GM21786 (cell line): ENCODE data around the gene MAPK13.
"Not testable (repeated sequence)": the region's sequence is repeated elsewhere in the genome, so short reads cannot be mapped to it uniquely, and the experiment has no call there.

ENCODE experiments used
- ATAC-seq: cut with Tn5 transposase; IDR thresholded peaks from one replicate; pipeline ENCODE4 v1.9.1; 2021; ENCODE audit not compliant: unreplicated experiment

Gene MAPK13

DNA sequence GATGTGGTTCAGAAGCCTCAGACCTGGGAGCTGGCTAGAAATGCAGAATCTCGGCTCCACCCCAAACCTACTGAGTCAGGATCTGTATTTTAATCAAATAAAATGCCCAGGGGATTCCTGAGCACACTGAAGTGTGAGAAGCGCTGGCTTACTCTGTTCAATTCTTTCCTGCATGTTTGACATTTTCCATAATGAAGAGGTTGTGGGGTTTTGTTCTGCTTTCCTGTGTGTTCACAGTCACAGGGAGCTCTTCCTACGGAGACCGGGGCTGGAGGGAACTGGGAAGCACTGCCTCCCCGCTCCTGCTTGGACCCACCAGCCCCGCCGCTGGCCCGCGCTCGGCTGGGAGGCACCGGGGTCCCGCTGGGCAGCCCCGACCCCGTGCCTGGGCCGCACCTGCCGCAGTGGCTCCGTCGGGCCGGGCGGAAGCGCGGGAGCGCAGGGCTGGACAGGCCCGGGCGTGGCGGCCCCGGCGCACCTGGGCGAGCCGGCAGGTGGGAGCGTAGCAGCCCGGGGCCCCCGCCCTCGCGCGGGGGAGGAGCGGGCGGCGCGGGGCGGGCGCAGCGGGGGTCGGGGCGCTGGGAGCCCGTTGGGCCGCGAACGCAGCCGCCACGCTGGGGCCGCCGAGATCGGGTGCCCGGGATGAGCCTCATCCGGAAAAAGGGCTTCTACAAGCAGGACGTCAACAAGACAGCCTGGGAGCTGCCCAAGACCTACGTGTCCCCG, at the start of gene MAPK13:
MAPK13 (plus strand) TSS at position 573 of the 726 bp plus-strand sequence; CDS start at position 643, 70 bp downstream.
- ATAC-seq = no peak

DNA sequence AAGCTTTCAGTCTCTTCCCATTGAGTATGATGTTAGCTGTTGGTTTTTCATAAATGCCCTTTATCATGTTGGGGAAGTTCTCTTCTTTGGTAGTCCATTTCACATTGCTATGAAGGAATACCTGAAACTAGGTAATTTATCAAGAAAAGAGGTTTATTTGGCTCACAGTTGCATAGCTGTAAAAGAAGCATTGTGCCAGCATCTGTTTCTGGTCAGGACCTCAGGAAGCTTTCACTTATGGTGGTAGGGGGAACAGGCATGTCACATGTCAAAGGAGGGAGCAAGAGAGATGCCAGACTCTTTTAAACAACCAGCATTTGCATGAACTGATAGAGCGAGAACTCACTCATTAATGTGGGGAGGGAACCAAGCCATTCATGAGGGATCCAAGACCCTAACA, 48.0 kb upstream of the MAPK13 start:
- ATAC-seq = no peak

DNA sequence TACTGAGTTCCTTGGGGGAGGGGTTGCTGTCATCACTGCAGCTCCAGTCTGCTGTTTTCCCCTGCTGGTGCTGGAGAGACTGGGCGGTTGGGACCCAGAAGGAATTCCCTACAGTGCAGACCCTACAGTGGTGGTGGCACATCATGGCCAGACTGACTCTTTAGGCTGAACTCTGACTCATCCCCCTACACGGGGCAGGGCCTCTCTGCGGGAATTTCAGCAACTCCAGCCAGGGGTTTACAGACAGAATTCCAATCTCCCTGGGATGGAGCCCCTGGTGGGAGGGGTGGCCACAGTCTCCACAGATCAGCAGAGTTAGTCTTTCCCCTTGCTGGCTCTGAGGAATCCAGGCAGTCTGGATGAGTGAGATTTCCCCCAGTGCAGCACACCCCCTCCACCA, 46.9 kb upstream of the MAPK13 start:
- ATAC-seq = no peak

DNA sequence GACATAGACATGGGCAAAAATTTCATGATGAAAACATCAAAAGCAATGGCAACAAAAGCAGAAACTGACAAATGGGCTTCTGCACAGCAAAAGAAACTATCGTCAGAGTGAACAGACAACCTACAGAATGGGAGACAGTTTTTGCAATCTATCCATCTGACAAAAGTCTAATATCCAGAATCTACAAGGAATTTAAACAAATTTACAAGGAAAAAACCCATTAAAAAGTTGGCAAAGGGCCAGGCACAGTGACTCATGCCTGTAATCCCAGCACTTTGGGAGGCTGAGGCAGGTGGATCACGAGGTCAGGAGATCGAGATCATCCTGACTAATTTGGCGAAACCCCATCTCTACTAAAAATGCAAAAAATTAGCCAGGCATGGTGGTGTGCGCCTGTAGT, 42.1 kb upstream of the MAPK13 start:
- not testable (repeated sequence) for ATAC-seq

DNA sequence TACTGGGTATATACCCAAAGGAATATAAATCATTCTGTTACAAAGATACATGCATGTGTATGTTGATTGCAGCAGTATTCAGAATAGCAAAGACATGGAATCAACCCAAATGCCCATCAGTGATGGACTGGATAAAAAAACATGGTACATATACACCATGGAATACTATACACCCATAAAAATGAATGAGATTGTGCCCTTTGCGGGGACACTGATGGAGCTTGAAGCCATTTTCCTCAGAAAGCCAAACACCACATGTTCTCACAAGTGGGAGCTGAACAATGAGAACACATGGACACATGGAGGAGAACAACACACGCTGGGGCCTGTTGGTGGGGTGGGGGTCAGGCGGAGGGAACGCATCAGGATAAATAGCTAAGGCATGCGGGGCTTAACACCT, 41.3 kb upstream of the MAPK13 start:
- ATAC-seq = no peak

DNA sequence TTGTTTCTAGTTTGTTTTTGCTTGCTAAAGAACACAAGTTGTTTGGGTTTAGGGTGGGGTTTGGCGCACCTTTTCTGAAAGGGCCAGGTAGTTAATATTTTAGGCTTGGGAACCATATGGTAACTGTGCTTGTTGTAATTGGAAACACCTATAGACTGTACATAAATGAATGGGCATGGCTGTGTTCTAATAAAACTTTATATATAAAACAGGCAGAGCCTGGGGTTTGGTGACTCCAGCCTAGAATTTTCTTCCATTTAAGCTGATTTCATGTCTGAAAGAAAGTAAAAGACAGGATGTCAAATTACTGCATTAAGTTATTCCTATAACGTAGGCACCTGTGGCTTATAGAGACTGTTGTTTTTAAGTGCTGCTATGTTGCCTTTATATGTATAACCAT, 36.1 kb upstream of the MAPK13 start:
- no peak for ATAC-seq

DNA sequence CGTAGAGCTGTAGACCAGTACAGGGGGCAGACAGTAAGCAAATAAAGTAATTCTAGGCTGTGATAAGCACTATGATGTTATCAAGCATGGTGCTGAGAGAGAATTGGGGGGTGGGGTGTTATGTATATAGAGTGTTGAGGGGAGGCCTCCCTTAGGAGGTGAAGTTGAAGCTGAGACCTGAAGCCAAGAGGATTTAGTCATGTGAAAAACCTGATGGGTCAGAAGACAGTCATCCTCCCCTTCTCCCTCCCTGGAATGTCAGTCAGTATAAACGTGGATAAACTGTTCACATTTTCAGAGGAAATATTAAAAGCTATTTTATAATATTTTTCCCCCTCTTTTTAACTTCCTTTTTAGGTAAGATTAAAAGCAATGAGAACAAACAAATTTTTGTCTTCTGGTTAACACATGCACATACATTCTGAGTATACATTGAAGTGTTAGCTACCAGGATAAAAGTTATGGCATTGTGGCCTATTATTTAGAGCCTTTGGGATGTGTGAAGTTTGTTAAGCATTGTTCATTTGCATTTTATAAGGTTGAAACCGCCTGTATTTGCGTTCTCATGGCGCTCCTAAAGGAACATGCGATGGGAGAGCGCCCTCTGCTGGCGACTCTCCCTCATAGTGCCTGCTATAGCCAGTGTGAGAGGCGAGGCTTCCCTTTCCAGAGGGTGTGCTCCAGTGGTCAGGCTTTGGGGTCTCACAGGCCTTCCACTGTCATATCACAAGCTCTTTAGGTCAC, 35.4 kb upstream of the MAPK13 start:
- no peak for ATAC-seq

DNA sequence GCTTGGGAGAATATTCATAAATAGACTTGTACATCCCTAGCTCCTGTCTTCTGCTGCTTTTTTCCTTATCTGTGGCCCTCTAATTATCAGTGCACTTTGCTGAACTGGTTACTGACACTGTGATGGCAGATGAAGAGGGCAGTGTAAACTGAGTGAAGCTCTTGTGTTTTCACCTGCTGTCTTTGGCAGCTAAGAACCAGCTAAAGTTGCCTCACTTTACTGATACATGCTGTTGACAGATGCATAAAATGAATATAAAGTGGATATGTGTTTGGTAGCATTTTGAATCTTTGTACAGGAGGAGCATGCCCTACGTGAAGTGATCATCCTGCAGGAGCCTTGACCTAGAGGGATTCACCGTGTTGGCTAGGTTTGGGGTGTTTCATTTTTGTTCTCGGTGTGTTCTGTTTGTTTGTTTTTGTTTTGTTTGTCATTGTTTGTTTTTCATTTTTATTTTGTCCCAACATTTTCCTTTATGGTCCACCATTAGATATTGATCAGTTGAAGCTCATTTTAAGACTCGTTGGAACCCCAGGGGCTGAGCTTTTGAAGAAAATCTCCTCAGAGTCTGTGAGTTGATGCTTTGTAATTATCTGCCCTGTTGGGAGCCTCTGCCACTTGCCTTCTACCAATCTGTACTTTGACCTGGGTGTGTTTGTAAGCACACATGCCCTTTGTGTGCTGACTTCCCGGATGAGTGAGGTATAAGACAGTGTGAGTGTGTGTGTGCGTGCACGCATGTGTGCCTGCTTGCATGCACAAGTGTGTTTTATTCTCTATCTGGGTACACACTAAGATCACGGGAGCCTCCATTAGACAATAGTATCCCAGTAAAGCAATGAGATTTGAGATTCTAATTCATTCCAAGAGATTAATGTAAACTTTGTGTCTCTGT, 34.6 kb upstream of the MAPK13 start:
- no peak for ATAC-seq

DNA sequence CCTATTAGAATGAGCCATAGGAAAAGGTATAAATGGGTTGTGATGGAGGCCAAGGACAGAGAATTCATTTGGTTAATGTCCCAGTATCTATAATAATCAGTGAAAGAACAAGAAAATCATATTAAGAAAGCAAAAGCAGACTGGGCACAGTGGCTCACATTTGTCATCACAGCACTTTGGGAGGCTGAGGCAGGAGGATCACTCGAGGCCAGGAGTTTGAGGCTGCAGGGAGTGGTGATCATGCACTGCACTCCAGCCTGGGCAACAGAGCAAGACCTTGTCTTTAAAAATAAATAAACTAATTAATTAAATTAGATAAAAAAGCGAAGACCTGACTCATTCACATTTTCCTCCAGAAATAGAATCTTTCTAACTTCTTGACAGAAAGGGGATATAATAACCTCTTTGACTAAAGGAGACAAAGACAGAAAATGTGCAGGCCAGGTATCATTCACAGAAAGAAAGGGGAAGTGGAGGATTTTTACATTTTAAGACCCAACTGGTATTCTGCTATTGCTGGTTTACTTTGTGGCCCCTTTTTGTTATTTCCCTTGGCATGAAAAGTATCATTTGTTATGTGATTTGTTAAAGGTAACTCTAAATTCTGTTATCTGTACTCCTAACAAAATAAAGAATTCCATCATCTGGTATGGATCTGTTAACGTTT, 31.9 kb upstream of the MAPK13 start:
- no peak for ATAC-seq

DNA sequence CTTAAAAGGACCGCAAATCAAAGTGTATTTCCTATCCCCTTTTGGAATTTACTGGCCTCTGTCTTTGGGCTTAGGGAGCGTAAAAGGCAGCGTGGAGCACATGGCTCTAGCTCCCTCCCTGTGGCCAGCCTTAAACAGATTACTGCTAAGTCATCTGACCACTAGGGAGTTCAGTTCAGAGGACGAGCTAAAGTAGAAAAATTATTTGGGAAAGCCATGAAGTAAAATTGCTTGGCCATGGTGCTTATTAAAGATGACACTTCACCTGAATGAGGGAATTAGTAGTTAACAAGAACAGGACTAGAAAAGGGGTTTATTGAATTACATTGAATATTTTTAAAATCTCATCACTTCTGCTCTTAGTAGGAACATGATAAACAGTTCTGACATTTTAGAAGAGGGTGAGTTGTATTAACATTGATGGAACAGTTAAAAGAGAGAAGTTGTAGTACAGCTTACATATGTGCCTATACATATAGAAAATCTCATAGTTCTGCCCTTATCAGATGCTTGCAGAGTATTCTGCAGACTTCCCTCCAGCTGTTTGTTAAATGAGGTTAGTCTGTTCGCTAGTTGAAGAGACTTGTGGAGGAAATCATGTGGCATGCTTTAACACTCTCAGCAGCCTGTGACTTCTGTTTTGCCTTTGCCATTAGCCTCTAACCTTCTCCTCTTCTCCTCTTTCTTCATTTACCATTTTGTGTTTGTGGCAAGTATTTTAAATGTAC, 31.2 kb upstream of the MAPK13 start:
- ATAC-seq = no peak

DNA sequence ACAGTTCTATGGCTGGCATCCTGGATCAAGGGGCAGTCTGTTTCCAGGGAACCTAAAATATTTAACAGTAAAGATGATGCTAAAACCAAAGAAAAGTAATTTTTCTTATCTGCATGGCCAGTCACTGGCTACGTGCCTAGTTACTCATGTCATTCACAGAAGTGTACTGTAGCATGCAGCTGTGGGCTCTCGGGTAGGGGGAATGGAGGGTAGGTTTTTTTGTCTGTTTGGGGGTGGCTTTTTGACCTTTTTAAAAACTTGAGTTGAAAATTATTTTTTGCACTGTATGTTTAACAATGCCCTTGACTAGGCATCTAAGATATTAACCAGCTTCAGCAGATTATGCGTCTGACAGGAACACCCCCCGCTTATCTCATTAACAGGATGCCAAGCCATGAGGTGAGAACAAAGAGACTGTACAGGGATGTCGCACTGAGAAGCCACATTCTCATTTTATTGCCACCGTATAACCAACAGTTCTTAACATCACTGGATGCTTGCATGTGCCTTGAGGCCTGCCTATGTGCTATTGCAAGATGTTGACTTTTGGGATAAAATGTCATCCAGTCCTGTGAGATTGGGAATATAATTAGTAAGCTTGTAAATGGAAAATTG, 30.3 kb upstream of the MAPK13 start:
- ATAC-seq = no peak

DNA sequence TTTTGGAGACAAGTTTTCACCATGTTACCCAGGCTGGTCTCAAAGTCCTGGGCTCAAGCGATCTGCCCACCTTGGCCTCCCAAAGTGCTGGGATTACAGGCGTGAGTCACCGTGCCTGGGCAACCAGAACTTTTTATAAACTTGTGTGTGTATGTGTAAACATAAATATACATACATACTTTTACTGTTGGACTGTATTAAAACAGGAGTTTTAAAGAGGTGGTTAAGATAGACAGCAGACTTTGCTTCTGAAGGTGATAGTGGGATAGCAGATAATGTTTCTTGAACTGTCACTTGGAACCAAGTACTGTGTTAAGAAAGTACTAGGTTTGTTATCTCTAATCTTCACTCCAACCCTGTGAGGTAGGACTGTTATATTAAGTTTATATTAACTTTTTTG, 28.6 kb upstream of the MAPK13 start:
- ATAC-seq = no peak

DNA sequence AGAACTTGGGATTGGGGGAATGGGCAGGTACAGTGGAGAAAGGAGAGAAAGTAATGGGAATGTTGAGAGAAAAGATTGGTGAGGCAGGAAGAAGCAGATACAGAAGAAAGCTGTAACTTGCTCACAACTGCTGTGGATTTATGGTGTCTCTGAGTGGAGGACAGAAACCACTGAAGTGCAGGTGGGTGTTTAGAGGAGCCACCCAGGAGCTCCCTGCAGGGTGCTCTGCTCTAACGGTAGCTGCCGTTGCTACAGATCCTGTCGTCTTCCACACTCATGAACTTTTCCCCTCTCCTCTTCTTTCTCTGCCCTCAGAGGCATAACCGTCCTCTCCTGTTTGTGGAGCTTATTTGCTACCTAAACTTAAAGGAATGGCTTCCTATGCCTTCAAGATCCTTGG, 27.5 kb upstream of the MAPK13 start:
- no peak for ATAC-seq

DNA sequence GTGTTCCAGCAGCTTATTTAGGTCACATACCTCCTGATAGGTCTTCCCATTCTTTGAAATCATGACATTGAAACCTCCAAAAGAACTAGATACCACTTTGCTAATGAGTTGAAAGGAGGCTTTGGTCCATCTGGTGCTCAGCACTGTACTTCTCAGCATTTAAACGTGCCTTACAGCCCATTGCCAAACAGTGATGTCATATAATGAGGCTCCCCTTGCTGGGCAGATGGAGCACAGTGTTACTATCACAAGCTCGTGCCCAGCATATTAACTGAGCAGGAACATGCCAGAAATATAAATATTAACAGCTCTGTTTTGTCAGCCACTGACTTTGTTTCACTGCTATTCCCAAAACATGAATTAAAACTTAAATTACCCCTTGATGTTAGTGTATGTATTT, 25.5 kb upstream of the MAPK13 start:
- no peak for ATAC-seq

DNA sequence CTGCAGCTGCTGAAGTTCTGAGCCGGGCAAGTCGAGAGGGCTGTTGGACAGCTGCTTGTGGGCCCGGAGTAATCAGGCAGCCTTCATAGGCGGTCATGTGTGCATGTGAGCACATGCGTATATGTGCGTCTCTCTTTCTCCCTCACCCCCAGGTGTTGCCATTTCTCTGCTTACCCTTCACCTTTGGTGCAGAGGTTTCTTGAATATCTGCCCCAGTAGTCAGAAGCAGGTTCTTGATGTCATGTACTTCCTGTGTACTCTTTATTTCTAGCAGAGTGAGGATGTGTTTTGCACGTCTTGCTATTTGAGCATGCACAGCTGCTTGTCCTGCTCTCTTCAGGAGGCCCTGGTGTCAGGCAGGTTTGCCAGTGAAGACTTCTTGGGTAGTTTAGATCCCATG, 21.2 kb upstream of the MAPK13 start:
- no peak for ATAC-seq

DNA sequence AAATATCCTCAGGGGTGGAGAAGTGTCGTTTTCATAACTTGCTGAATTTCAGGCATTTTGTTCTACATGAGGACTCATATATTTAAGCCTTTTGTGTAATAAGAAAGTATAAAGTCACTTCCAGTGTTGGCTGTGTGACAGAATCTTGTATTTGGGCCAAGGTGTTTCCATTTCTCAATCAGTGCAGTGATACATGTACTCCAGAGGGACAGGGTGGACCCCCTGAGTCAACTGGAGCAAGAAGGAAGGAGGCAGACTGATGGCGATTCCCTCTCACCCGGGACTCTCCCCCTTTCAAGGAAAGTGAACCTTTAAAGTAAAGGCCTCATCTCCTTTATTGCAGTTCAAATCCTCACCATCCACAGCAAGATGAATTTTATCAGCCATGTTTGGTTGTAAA, 20.3 kb upstream of the MAPK13 start:
- no peak for ATAC-seq

DNA sequence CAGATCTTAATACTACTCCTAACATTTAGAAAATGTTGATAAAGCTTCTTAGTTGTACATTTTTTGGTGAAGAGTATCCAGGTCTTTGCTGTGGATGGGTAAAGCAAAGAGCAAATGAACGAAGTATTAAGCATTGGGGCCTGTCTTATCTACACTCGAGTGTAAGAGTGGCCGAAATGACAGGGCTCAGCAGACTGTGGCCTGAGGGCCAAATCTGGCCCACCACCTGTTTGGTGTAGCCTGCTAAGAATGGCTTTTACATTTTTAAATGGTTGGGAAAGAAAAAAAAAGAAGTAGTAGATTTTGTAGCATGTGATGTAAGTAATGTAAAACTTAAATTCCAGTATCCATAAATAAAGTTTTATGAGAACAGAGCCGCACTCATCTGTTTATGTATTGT, 19.4 kb upstream of the MAPK13 start:
- ATAC-seq = no peak

DNA sequence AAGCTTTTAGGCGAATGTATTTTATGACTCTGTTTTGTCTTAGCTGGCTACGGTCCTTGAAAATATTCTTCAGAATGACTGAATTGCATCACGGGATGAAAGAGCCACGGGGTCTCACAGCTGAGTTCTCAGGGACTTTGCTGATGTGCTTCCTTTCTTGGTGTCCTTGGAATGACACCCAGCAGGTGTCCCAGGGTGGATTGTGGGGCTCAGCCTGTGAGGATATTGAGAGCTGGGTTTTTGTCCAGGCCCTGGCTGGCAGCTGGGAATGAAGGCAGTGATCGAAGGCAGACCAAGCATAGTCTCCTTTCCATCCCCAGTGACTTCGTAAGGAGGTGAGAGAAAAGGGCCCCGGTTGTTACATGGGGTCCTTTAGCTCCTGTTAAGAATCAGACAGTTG, 18.8 kb upstream of the MAPK13 start:
- no peak for ATAC-seq

DNA sequence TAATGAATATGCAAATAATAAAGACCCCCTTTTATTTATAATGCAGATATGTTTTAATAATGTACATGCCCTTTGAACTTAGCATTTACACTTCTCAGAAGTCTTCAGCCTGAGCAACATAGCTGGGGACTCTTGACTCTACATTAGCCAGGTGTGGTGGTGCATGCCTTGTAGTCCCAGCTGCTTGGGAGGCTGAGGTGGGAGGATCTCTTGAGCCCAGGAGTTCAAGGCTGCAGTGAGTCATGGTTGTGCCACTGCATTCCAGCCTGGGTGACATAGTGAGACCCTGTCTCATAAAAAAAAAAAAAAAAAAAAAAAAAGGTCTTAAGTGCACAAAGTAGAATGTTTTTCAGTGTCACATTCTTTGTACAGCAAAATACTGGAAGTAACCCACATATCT, 17.3 kb upstream of the MAPK13 start:
- ATAC-seq = no peak

DNA sequence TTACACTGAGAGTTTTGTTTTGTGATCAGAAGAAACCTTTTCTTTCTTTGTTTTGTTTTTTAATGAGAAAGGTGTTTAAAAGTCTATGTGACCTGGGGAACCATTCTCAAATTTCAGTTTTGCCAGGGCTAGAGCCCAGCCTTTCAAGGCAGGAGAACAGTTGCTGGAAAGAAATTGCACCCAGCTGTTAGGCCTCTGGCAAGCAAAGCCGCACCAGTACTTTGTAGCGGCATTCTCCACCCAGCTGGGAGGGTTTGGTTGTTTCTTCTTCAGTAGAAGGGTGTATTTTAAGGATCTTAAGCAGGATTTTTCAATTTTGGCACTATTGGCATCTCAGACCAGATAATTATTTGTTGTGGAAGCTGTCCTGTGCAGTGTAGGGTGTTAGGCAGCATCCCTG, 16.6 kb upstream of the MAPK13 start:
- no peak for ATAC-seq
